Vagina (tissue), 2 donors: ENCODE measurements around the gene CERS2.

ENCODE experiments used
- CTCF ChIP-seq, 3 experiments: fragments of 450-650 bp in 2 of 3; fragments of 200-600 bp in 1 of 3; sonication (generic) in 1 of 3; IDR thresholded peaks; one replicate each; pipeline ENCODE4 v1.5.1; 2017 to 2019; ENCODE audit warnings: antibody characterized with exemption in 3 of 3, mild to moderate bottlenecking in 2 of 3, moderate library complexity in 2 of 3
- POLR2A ChIP-seq, 2 donors: fragments of 450-650 bp; IDR thresholded peaks; one replicate each; pipeline ENCODE4 v1.6.1; 2017; ENCODE audit warnings: antibody characterized with exemption in 2 of 2, mild to moderate bottlenecking in 2 of 2, moderate library complexity in 2 of 2
- POLR2AphosphoS5 ChIP-seq, 2 donors: sonication (generic); formaldehyde crosslinking; IDR thresholded peaks; one replicate each; pipeline ENCODE4 v1.9.0; 2017; ENCODE audit warnings: antibody characterized with exemption in 2 of 2, mild to moderate bottlenecking in 2 of 2, low read depth in 1 of 2; ENCODE audit not compliant: insufficient read depth in 1 of 2

- TF ChIP-seq CTCF (IDR thresholded peaks at IDR 0.05) (no peak), POLR2AphosphoS5 (IDR thresholded peaks at IDR 0.05; ENCODE audit: insufficient read depth in 1 of 2, low read depth in 1 of 2) (no peak), POLR2A (IDR thresholded peaks at IDR 0.05) (no peak)
Measured at GRCh38 chr1:150957666-150958065, 17.0 kb downstream of the CERS2 start.
